MG63 (cell line): ENCODE data around the gene TMEM132C. TPM values are rescaled to one million over a fixed set of nuclear protein-coding genes. Genes with fewer than 3 reads are reported as not detected.

Experiments
- DNase-seq: peaks from one replicate; pipeline ENCODE4 v3.0.0-alpha.2; 2020
- H3K27me3 ChIP-seq: fragments of 250-450 bp; sonication (Bioruptor Pico); 2 replicates; pipeline ENCODE4 v1.5.1; 2020; ENCODE audit warnings: mild to moderate bottlenecking, moderate library complexity
- H3K36me3 ChIP-seq: fragments of 250-450 bp; sonication (Bioruptor Pico); 2 replicates; pipeline ENCODE4 v1.5.1; 2020; ENCODE audit warnings: mild to moderate bottlenecking, moderate library complexity
- H3K4me3 ChIP-seq: fragments of 250-450 bp; sonication (Bioruptor Pico); 2 replicates; pipeline ENCODE4 v1.5.1; 2020; ENCODE audit warnings: mild to moderate bottlenecking, moderate library complexity
- H3K9me3 ChIP-seq: fragments of 250-450 bp; sonication (Bioruptor Pico); 2 replicates; pipeline ENCODE4 v1.5.1; 2020; ENCODE audit warnings: mild to moderate bottlenecking, moderate library complexity
- total RNA-seq: library from RNA; depleted of rRNA; stranded (reverse); fragments of >200 nt; shearing (Covaris generic); gene quantifications from 2 replicates; pipeline ENCODE4 v1.2.3, GENCODE V29; 2014; ENCODE audit warnings: low replicate concordance

The TMEM132C gene
- total RNA-seq, 1 experiment from 2014 or later, result not detected

DNA sequence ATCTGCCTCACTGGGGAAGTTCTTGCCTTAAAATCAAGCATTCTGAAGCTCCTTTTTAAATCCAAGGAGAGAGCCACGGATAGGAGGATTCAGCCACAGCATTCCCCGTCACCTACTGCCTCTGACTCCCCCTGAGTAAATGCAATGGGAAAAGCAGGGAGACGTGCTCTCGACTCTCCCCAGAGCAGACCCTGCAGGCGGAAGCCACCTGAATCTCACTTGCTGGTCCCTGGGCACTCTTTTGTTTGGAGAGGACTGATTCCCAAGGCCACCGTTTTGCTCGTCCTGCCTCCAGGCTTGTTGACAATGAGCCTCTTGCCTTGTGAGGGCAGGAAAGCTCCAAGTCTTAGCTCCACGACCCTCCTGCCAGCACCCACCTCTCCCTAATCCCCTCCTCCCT, 352.3 kb downstream of the TMEM132C start:
- no peaks in the 10 kb centered on the region for H3K36me3 ChIP-seq
- DNase-seq, result no peak
- no peaks in the 10 kb centered on the region for H3K27me3 ChIP-seq
- no peaks in the 10 kb centered on the region for H3K9me3 ChIP-seq
- H3K4me3 ChIP-seq, result no peak overlapping the region

DNA sequence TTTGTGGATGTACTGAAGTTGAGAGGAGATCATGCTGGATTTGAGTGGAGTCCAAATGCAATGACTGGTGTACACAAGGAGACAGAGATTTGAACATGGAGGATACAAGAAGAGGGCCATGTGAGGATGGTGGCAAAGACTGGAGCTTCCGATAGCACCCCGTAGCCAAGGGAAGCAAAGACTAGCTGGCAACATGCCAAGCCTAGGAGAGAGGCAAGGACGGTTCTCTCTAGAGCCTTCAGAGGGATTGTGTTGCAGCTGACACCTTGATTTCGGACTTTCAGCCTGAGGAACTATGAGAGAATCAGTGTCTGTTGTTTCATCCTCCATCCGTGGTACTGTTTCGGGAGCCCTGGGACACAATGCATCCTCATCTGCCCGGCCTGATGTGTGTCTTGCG, 354.3 kb downstream of the TMEM132C start:
- Histone ChIP-seq H3K9me3 (no peaks in the 10 kb centered on the region), H3K27me3 (no peaks in the 10 kb centered on the region), H3K36me3 (no peaks in the 10 kb centered on the region), H3K4me3 (no peak overlapping the region)
- DNase-seq, result no peak

DNA sequence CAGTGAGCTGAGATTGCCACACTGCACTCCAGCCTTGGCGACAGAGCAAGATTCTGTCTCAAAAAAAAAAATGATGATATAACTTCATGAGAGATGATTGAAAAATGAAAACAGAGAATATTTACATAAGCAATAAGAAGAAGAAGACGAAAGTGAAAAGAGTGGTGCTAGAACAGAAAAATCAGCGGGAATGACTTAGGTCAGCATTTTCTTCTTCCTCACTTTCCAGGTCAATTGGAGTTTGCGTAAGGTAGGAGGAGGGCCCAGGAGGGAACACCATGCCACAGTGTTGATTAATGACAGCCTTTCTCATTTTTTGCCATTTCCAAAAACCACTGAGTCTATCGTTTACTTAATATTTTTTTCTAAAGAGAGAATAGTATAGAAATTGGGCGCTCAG, 356.8 kb downstream of the TMEM132C start:
- no peak for DNase-seq
- Histone ChIP-seq H3K36me3 (no peaks in the 10 kb centered on the region), H3K27me3 (no peaks in the 10 kb centered on the region), H3K4me3 (no peak overlapping the region), H3K9me3 (no peaks in the 10 kb centered on the region)

DNA sequence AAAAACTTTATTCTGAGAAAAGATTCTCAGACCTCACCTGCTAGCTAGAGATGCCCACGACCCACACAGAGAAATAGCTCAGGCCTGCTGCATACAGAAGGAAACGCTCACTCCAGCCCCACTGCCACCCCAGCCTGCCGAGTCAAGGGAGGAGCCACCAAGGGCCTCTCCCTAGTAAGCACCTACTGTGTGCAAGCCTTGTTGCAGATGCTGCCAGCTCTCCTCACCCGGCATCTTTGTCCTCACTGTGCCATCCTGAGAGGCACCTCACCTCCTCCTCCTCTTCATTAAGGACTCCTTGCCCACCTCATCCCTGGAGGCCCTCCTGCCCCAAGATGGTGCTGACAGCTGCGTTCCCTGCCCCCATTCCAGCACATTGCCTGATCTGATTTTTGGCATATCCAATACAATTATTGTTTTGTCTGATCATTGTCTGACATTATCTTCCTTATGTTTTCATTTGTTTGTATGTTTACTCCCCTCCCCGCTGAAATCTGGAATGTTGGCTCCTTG, 359.9 kb downstream of the TMEM132C start:
- no peaks in the 10 kb centered on the region for H3K36me3 ChIP-seq
- H3K9me3 ChIP-seq, result no peaks in the 10 kb centered on the region
- no peak overlapping the region for H3K4me3 ChIP-seq
- H3K27me3 ChIP-seq, result no peaks in the 10 kb centered on the region
- DNase-seq, result no peak

DNA sequence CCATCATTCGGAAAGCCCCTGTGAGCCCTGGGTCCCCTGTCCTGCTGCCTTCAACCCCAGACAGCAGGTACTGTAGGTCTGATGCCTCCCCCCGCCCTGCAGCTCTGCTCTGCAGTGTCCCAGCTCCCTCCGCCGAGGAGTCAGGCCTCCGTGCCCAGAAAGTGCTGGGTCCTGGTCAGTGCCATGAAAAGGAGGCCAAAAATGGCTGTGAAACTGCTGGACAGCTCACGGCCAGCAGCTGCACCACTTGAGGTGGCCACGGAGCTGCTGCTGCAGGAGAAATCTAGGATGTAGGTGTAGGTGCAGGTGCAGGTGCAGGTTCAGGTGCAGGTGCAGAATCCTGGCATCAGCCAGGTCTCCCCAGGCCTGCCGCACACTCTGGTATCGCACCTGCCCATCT, 360.7 kb downstream of the TMEM132C start:
- Histone ChIP-seq H3K9me3 (no peaks in the 10 kb centered on the region), H3K27me3 (no peaks in the 10 kb centered on the region), H3K4me3 (no peak overlapping the region), H3K36me3 (no peaks in the 10 kb centered on the region)
- DNase-seq, result no peak

DNA sequence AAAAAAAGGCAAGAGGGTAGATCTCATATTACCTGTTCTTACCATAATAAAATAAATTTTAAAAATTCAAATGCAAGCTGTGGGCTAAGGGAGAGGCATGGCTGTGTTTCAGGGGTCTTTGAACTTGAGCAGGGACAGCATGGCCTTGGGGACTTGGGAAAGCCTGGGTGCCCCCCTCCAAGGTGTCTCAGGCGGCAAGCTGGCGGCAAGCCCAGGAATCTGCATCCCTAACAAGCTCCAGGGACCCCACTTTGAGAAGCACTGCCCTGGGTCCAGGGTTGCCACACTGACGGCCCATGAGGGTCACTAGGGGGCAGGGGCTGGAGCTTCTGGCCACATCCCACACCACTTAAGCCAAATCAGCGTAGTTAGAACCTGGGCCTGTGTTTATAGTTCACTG, 363.0 kb downstream of the TMEM132C start:
- Histone ChIP-seq H3K36me3 (no peaks in the 10 kb centered on the region), H3K4me3 (no peak overlapping the region), H3K9me3 (no peaks in the 10 kb centered on the region), H3K27me3 (no peaks in the 10 kb centered on the region)
- no peak for DNase-seq

DNA sequence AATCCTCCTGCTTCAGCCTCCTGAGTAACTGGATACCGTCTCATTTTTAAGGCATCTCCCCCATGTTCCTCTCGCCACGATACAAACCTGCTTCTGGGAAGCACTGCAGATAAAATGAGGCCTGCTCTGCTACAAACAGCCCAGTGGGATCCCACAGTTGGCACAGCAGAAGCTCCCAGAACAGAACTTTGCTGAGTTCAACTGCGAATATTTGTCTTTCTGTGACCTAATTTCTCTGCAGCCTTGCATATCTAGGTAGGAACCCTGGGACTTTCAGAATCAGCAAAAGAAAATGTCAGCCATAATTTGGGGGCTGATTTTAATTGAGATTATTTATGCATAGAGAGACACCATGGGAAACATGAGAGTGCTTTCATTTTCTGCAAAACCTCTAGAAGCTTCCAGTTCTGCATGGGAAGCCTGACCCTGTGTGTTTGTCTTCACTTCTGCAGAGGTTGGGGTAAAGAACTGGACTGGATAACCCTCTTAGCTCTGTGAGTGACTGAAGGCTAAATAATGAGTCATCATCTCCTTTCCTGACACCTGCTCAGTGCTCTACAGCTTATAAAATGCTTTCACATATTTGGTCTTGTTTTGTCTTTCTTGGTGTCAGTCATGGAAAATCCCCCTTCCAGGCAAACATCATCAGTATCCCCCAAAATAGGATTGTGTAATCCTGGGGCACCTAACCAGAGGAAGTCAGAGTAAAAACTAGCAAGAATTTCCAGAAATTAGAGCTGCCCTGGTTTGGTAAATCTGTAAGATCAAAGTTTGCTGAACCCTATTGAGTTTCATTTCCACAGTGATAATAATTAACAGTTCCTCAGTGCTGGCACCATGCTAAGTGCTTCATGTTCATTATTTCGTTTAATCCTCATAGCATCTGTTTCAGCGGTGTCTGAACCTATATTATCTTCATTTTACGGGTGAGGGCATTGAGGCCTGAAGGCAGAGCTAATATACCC, 371.0 kb downstream of the TMEM132C start:
- Histone ChIP-seq H3K36me3 (no peaks in the 10 kb centered on the region), H3K9me3 (no peaks in the 10 kb centered on the region), H3K27me3 (no peaks in the 10 kb centered on the region), H3K4me3 (no peak overlapping the region)
- DNase-seq, result no peak

DNA sequence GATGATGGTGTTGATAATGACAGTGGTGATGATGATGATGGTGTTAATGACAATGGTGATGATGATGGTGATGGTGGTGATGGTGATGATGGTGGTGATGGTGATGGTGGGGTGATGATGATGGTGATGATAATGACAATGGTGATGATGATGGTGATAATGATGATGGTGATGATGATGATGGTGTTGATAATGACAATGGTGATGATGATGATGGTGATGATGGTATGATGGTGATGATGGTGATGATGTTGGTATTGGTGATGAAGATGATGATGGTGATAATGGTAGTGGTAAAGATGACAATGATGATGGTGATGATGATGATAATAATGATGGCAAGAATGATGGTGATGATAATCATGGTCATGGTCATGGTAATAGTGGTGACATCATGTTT, 372.1 kb downstream of the TMEM132C start:
- H3K36me3 ChIP-seq, result no peaks in the 10 kb centered on the region
- H3K4me3 ChIP-seq, result no peak overlapping the region
- DNase-seq, result no peak
- H3K27me3 ChIP-seq, result no peaks in the 10 kb centered on the region
- H3K9me3 ChIP-seq, result no peaks in the 10 kb centered on the region

DNA sequence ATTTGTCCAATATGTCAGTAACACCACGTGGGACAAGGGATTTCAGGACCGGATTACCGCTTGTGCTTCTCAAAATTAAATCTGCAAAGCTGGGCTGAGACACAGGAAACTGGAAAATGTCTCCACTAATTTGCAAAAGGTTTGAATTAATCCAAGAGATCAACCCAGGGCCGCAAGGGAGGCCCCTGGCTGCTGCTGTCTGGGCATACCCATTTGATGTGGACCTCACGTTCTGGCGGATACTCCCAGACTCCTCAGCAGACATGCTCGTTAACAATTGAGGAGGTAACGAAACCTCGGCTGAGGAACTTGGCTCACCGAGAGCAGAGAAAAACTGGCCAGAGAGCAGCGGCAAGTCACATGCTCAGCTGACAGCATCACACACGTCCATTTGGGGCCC, 376.2 kb downstream of the TMEM132C start:
- Histone ChIP-seq H3K9me3 (no peaks in the 10 kb centered on the region), H3K4me3 (no peak overlapping the region), H3K36me3 (no peaks in the 10 kb centered on the region), H3K27me3 (no peaks in the 10 kb centered on the region)
- DNase-seq, result no peak

DNA sequence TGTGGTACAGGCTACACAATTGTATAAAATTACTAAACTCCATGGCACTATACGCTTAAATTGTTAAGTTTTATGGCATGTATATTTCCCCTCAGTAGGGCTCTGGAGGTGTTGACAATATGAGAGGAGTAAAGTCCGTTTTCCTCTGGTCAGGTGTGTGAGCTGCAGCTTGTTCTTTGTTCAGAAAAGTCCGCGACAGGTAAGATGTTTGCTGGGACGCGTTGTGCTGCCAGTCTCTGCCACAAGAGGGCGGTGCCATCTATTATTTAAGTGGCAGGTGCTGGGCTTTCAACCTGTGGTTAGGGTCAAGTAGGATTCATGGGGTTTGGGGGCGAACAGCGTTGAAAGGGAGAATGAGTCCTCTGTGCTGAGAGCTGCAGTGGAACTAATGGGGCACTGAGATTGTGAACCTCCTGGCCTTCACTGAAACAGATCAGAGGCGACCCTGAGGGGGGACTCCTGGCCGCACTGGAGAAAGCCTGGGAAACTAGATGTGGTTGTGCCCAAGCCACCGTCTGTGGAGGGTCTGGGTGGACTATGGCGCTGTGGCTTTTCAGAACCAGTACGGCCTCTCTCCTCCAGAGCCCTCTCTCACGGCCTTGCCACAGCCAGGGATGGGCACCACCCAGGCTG, 377.8 kb downstream of the TMEM132C start:
- H3K4me3 ChIP-seq, result no peak overlapping the region
- no peaks in the 10 kb centered on the region for H3K36me3 ChIP-seq
- no peak for DNase-seq
- no peaks in the 10 kb centered on the region for H3K27me3 ChIP-seq
- H3K9me3 ChIP-seq, result no peaks in the 10 kb centered on the region

DNA sequence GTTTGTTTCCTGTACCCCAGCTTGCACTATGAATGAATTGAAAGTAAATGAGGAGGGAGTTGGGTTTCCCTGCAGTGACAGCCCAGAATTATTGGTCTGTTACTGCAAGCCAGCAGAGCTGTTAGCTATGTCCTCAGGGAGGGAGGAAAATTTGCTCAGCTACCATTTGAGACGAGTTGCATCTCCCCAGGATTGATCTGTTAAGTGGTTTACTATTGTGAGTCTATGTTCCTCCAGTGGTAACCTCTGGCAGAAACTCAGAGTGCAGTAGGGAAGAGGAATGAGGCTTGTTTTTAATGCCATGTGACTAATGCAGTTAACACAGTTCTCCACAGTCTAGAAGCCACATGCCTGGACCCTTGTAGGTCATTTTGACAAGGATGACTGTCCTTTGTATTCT, 382.9 kb downstream of the TMEM132C start:
- no peak overlapping the region for H3K4me3 ChIP-seq
- no peak for DNase-seq
- H3K9me3 ChIP-seq, result no peaks in the 10 kb centered on the region
- no peaks in the 10 kb centered on the region for H3K36me3 ChIP-seq
- no peaks in the 10 kb centered on the region for H3K27me3 ChIP-seq

DNA sequence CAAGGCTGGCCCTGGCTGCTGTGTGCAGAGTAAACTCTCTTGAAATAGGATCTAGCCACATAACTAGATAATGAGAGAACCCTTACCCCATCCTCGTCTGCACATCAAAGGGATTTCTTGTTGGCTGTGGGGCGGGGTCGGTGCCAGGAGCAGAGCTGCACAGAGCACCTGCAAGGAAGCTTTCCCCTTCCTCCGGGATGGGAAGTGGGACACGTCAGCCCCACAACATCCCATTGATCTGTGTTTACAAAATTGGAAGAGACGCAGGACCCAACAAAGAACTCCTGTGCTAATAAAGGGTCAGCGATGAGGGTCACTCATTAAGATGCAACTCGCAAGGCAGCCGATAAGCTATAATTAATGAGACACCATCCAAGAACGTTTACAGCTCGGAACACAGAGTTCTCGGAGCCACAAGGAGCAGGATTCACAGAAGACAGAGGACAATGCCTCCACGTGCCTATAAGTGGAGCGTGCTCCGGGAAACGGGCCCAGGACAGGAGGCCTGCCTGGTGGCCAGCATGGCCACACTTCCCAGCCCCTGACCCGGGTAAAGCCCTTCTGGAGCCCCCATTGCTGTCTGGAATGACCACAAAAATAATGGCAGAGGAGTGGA, 385.3 kb downstream of the TMEM132C start:
- Histone ChIP-seq H3K36me3 (no peaks in the 10 kb centered on the region), H3K4me3 (no peak overlapping the region), H3K9me3 (no peaks in the 10 kb centered on the region), H3K27me3 (no peaks in the 10 kb centered on the region)
- DNase-seq, result no peak

DNA sequence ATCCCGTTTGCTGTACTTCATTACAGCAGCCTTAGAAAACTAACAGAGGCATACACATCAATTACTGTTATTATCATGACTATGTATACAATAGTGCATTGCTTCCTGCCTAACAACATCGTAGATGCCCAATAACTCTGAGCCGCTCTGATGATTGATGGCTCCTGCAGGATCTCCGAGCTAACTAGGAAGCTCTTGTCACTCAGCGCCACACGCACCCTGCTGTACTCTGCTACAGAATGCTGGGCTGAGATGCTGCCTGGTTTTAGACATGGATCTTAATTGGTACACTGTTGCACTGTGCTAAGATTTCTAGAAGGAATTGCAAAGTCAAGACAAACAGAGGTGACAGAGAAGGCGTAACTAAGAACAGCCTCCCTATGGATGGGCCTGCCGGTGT, 387.5 kb downstream of the TMEM132C start:
- Histone ChIP-seq H3K36me3 (no peaks in the 10 kb centered on the region), H3K27me3 (no peaks in the 10 kb centered on the region), H3K4me3 (no peak overlapping the region), H3K9me3 (no peaks in the 10 kb centered on the region)
- DNase-seq, result no peak

DNA sequence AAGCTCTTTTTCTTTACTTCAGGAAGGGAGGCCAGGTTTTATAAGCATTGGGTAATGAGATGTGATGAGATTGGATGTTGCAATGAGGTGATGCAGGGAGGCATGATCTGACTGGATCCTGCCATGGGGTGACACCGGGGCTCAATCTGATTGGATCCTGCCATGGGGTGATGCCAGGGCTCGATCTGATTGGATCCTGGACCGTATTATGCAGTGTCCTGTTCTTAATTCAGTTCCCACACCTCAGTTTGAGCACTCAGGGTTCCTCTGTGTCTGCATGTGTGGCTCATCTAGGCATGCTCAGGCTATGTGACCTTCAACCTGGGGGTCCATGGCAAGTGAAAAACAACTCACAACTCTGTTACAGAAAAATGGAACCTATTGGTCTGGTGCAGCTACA, 390.4 kb downstream of the TMEM132C start:
- no peak overlapping the region for H3K4me3 ChIP-seq
- no peaks in the 10 kb centered on the region for H3K9me3 ChIP-seq
- no peaks in the 10 kb centered on the region for H3K27me3 ChIP-seq
- DNase-seq, result no peak
- H3K36me3 ChIP-seq, result no peaks in the 10 kb centered on the region

DNA sequence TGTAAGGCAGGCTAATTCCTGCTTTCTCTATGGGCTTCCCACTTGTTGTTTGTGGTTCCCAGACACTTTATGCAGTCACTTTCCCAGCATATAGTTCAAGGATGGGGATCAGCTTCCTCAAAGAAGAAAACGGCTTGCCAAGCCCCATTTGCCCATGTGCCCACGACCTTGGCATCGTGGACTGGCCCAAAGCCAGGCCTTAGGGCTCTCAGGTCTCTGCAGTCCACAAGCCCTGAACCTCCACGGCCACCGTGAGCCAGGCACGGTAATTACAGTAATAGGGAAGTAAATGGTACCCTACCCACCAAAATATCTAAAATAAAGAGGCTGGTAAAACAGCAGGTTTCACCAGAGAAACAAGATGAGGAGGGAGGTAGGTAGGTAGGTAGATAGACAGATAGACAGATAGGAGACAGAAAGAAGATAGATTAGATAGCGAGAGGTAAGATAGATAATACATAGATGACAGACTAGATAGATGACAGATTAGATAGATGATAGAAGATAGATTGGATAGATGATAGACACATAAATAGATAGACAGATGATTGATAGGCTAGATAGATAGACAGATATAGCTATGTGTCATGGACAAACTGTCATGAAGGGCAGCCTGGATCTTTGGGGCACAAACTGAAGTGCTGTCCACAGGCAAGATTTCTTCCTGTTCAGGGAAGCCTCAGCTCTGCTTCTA, 393.7 kb downstream of the TMEM132C start:
- Histone ChIP-seq H3K36me3 (no peaks in the 10 kb centered on the region), H3K9me3 (no peaks in the 10 kb centered on the region), H3K4me3 (no peak overlapping the region), H3K27me3 (no peaks in the 10 kb centered on the region)
- DNase-seq, result no peak

DNA sequence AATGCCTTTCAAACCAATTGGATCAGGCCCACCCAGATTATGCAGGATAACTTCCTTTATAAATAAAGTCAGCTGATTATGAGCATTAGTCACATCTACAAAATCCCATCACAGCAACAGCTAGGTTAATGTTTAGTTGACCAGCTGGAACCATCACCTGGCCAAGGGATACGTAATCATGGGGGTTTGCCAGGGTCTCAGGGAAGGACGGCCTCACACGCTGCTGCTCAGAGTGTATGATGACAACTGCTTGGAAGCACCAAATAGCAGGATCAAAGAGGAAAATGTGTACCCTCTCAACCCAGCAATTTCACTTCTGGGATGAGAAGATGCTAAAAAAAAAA, 394.2 kb downstream of the TMEM132C start:
- H3K9me3 ChIP-seq, result no peaks in the 10 kb centered on the region
- DNase-seq, result no peak

DNA sequence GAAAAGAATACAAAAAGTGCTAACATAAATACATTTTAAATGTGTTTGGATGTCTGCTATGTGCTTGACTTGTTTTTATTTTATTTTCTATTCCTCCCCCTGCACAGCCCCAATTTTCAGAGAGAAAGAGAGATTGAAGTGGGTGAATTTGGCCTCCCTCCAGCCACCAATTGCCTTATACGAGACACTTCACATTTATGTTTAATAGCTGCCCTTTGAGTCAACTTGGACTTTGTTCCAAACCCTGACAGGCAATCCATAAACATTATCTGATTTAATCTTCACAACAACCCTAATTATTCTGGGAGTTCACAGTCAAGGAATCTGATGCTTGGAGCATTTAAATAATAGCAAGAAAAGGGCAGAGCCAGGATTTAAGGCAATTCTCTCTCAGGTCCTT, 395.1 kb downstream of the TMEM132C start:
- no peaks in the 10 kb centered on the region for H3K9me3 ChIP-seq
- no peaks in the 10 kb centered on the region for H3K27me3 ChIP-seq
- H3K36me3 ChIP-seq, result no peaks in the 10 kb centered on the region
- no peak for DNase-seq
- H3K4me3 ChIP-seq, result no peak overlapping the region

More for the DNA sequence above, 394.2 kb downstream of the TMEM132C start:
- Histone ChIP-seq H3K27me3 (no peaks in the 10 kb centered on the region), H3K36me3 (no peaks in the 10 kb centered on the region), H3K4me3 (no peak overlapping the region)
